ENCODE measurements around the gene MEPE. TPM values are rescaled to one million over a fixed set of nuclear protein-coding genes. Genes with fewer than 3 reads are reported as not detected.

Gene MEPE
- not detected in 2 replicates for total RNA-seq

DNA sequence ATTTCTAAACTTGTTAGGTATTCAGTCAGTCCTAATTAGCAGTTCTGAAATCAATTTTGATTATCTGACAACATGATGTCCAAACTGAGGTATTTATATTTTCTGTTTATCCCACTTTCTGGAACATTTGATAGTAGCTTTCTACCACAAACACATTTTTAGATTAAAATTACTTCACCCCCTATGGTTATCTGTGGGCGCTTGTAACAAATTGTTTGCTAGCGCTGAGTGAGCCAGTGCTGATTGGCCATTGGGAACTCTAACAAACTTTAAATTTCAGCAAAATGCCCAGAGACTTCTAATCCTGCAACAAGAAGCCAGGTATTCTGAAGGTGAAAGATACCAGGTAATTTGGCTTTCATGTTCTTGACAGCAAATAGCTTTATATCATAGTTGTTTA, at the start of gene MEPE:
Gene MEPE (plus strand): TSS at position 301 of the 400 bp plus-strand sequence. CDS start 1,746 bp downstream, outside the sequence.

DNA sequence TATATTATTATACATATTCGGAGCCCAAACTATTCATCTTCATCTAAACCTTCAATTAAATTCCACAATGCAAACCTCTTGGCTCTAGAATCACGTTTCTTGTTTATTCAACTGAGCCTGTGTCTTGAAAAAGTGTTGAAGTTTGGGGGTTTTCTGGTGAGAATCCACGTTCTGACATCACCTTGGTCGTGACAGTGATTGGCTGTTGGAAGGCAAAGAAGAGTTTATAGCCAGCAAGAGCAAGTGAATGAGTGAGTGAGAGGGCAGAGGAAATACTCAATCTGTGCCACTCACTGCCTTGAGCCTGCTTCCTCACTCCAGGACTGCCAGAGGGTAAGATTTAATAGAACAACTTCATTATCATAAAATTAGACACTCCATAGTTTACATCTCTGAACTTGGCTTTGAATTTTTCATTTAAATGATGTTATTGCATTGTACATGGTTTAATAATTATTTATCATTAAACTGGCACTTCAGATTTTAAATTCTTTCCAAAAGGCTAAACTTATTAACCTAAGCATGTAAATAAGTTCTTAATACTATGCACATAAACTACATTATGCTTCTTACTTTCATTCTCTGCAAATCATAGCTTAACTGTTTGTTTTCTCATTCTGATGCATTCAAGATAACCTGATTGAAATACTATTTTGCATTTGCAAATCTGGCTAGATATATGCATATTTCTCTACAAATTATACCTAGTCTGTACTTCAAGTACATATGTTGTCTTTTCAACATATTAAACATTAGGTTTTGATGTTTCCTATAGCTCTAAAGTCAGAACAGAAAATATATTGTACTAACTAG, 33.3 kb upstream of the MEPE start, which contains the start of gene IBSP:
Gene IBSP (plus strand): TSS at position 254 of the 813 bp plus-strand sequence. CDS start 2,808 bp downstream, outside the sequence.

Other genes starting within 250 kb of the MEPE start
- gene DSPP, start 224.4 kb upstream of the MEPE start, total RNA-seq, result not detected in 2 replicates
- not detected in 2 replicates for gene DMP1, start 182.7 kb upstream of the MEPE start, total RNA-seq
- not detected in 2 replicates for gene IBSP, start 33.4 kb upstream of the MEPE start, total RNA-seq
- gene SPP1, start 142.7 kb downstream of the MEPE start, total RNA-seq, result 1.4 TPM in 1 of 2 replicates, not detected in the other
- 24.4 and 41.3 TPM in 2 replicates for gene PKD2, start 174.7 kb downstream of the MEPE start, total RNA-seq

Data from epithelial cell of umbilical artery (primary cell).